Panc1 (cell line): ENCODE data around the gene MRTFA. TPM values are rescaled to one million over a fixed set of nuclear protein-coding genes. Genes with fewer than 3 reads are reported as not detected.

Source experiments
- ATAC-seq: fragments of 200-7000 bp; cut with Tn5 transposase; 2 replicates; pipeline ENCODE4 v1.9.1; 2020; ENCODE audit warnings: mild to moderate bottlenecking, moderate library complexity
- BruUV-seq: library from RNA; stranded (reverse); fragments of 400-500 nt; replicated peaks from 2 replicates; lab custom pipeline; 2021; lab: Mats Ljungman, UMichigan
- CTCF ChIA-PET: fragments of 300-600 bp; sonication (Branson Sonifier 250); formaldehyde crosslinking; loops from one replicate; lab custom pipeline; 2022; ENCODE audit warnings: antibody characterized with exemption; lab: Charles Lee
- POLR2A ChIA-PET: fragments of 300-600 bp; sonication (Branson Sonifier 250); formaldehyde crosslinking; loops from one replicate; lab custom pipeline; 2022; ENCODE audit warnings: antibody characterized with exemption; lab: Charles Lee
- DNase-seq: peaks from one replicate; pipeline ENCODE4 v3.0.0-alpha.2; 2010; ENCODE audit warnings: low read depth, low spot score
- H3K27ac ChIP-seq: 2 replicates; pipeline ENCODE4 v1.5.1; 2011; ENCODE audit warnings: mild to moderate bottlenecking, low read length, inconsistent platforms
- H3K27me3 ChIP-seq: fragments of 200-500 bp; sonication (Bioruptor generic); 2 replicates; pipeline ENCODE4 v1.6.0; 2014; ENCODE audit warnings: low read length, inconsistent platforms; ENCODE audit not compliant: control insufficient read depth, insufficient read depth
- H3K36me3 ChIP-seq: fragments of 200-500 bp; sonication (Bioruptor generic); 2 replicates; pipeline ENCODE4 v1.5.1; 2014; ENCODE audit warnings: inconsistent platforms, mild to moderate bottlenecking, low read length, moderate library complexity; ENCODE audit not compliant: control insufficient read depth, insufficient read depth
- H3K4me1 ChIP-seq: 2 replicates; pipeline ENCODE4 v1.5.1; 2011; ENCODE audit warnings: inconsistent platforms, mild to moderate bottlenecking, low read length, moderate library complexity; ENCODE audit not compliant: control insufficient read depth, insufficient read depth
- H3K4me3 ChIP-seq, 2 experiments: 2 replicates each; pipeline ENCODE4 v1.5.1; 2011 to 2012; ENCODE audit warnings: low read depth in 2 of 2, low read length in 2 of 2, mild to moderate bottlenecking in 2 of 2, inconsistent platforms in 1 of 2, moderate library complexity in 1 of 2
- H3K9me3 ChIP-seq: fragments of 200-500 bp; sonication (Bioruptor generic); 2 replicates; pipeline ENCODE4 v1.5.1; 2014; ENCODE audit warnings: low read depth, mild to moderate bottlenecking, inconsistent platforms, low read length, moderate library complexity; ENCODE audit not compliant: control insufficient read depth, insufficient read depth
- CTCF ChIP-seq: fragments of 450-650 bp; IDR thresholded peaks from 2 replicates; pipeline ENCODE4 v1.5.1; 2017; ENCODE audit warnings: mild to moderate bottlenecking
- POLR2AphosphoS5 ChIP-seq: IDR thresholded peaks from 2 replicates; pipeline ENCODE4 v1.6.1; 2012; ENCODE audit warnings: mild to moderate bottlenecking, low read depth, low read length, moderate library complexity
- REST ChIP-seq, 2 experiments: IDR thresholded peaks; 2 replicates each; pipeline ENCODE4 v1.6.1; 2011 to 2012; ENCODE audit warnings: low read depth in 2 of 2, control low read depth in 1 of 2, low read length in 1 of 2, mild to moderate bottlenecking in 1 of 2, moderate library complexity in 1 of 2; ENCODE audit not compliant: insufficient read depth in 1 of 2
- SIN3A ChIP-seq: IDR thresholded peaks from 2 replicates; pipeline ENCODE4 v1.6.1; 2012; ENCODE audit warnings: low read depth, mild to moderate bottlenecking, low read length, moderate library complexity, borderline replicate concordance; ENCODE audit not compliant: insufficient read depth
- TCF7L2 ChIP-seq: IDR thresholded peaks from 2 replicates; pipeline ENCODE4 v1.6.1; 2011; ENCODE audit warnings: mild to moderate bottlenecking, low read depth, low read length, inconsistent platforms
- in situ Hi-C: cut with HindIII; loops from 2 replicates; pipeline ENCODE4 v1.10.0; 2016; ENCODE audit warnings: low sequenced_read_pairs, low pct_unique_long_range_greater_than_20kb
- intact Hi-C: fragments of 100-400 bp; cut with micrococcal nuclease; formaldehyde crosslinking; loops from one replicate; pipeline ENCODE4 v1.10.0; 2022; ENCODE audit not compliant: unreplicated experiment
- total RNA-seq: library from RNA; stranded (reverse); gene quantifications from one replicate; pipeline ENCODE4 v1.2.1, GENCODE V29; 2021; ENCODE audit not compliant: unreplicated experiment

MRTFA gene
- total RNA-seq, 1 experiment from 2014 or later, result 62.1 TPM

GRCh38 chr22:40377931-40378330 is 258.6 kb downstream of the MRTFA start:
- intact Hi-C loops, result no loop called here
- ChIA-PET POLR2A (interaction anchor here (0.6 kb wide), 1 partner anchor 263 kb away, joined by 4 read pairs; no protein-coding TSS in a partner anchor), CTCF (no interaction called here)
- Histone ChIP-seq H3K36me3 (no peaks in the 10 kb centered on the region; the same call in 1 of the 2 replicates), H3K4me1 (peaks cover under 1% of the 10 kb centered on the region; the same call in 1 of the 2 replicates), H3K9me3 (no peaks in the 10 kb centered on the region), H3K27me3 (no peaks in the 10 kb centered on the region), H3K4me3 (no peak overlapping the region), H3K27ac (no peak overlapping the region)
- ATAC-seq, result no peak
- in situ Hi-C loops, result no loop called here
- TF ChIP-seq CTCF (no peak), POLR2AphosphoS5 (no peak), SIN3A (no peak), TCF7L2 (no peak), REST (IDR thresholded peaks at IDR 0.05; ENCODE audit: insufficient read depth in 1 of 2, low read depth in 2 of 2, low read length in 1 of 2) (no peak)
- DNase-seq, result no peak
- no TSS peak for BruUV-seq

GRCh38 chr22:40376149-40376548 is 260.4 kb downstream of the MRTFA start:
- Histone ChIP-seq H3K4me1 (peaks cover 7% of the 10 kb centered on the region), H3K27ac (no peak overlapping the region), H3K36me3 (peaks cover 1% of the 10 kb centered on the region; the same call in 1 of the 2 replicates), H3K4me3 (no peak overlapping the region), H3K27me3 (no peaks in the 10 kb centered on the region), H3K9me3 (no peaks in the 10 kb centered on the region)
- POLR2A ChIA-PET, result interaction anchor here (0.6 kb wide), 1 partner anchor 105 kb away, joined by 4 read pairs; no protein-coding TSS in a partner anchor
- intact Hi-C loops, result no loop called here
- in situ Hi-C loops, result no loop called here
- no peak for TF ChIP-seq POLR2AphosphoS5
- no peak for TF ChIP-seq TCF7L2
- no peak for TF ChIP-seq SIN3A
- no peak for TF ChIP-seq REST (IDR thresholded peaks at IDR 0.05; ENCODE audit: insufficient read depth in 1 of 2, low read depth in 2 of 2, low read length in 1 of 2)
- no peak for TF ChIP-seq CTCF
- BruUV-seq, result no TSS peak
- CTCF ChIA-PET, result no interaction called here
- no peak for DNase-seq
- ATAC-seq, result no peak
